Measurements from ENCODE around the gene TMEM86B. TPM values are rescaled to one million over a fixed set of nuclear protein-coding genes. Genes with fewer than 3 reads are reported as not detected.
"Not testable (repeated sequence)": the region's sequence is repeated elsewhere in the genome, so short reads cannot be mapped to it uniquely, and the experiment has no call there.

TMEM86B gene
- total and polyA plus RNA-seq, 12 donors, result 0.20 to 47.8 (median 4.3) TPM

GRCh38 chr19:55208880-55209692, 19.5 kb downstream of the TMEM86B start, which contains the start of gene PTPRH:
Gene PTPRH (minus strand): TSS chr19:55209501. CDS start chr19:55209433, 68 bp downstream.
- Histone ChIP-seq H3K27me3 (no peaks in the 10 kb centered on the region), H3K27ac (peak within 1 kb of the TSS; percentile 81 to 95 (median 91)), H3K36me3 (replicated peaks in 1 of 2) (no peaks in the 10 kb centered on the region), H3K9me3 (replicated peaks in 1 of 3) (peaks cover 0 to 3% (median 0%) of the 10 kb centered on the region in 3 donors), H3K4me3 (no peak within 1 kb of the TSS), H3K4me1 (replicated peaks in 1 of 2) (peaks cover 8 to 26% of the 10 kb centered on the region in 2 donors)
- DNase-seq, result no peak
- intact Hi-C loops (cut with DNase I), result no loop called here
- no peak for TF ChIP-seq CTCF (IDR thresholded peaks at IDR 0.05)
- TF ChIP-seq POLR2A (IDR thresholded peaks at IDR 0.05), result no peak
- WGBS, 4 donors, result 51 to 75% (median 70%) methylated on average over 9 to 17 of the region's 18 CpGs

- Histone ChIP-seq H3K4me1 (replicated peaks in 1 of 2) (peaks cover 8 to 26% of the 10 kb centered on the region in 2 donors), H3K36me3 (replicated peaks in 1 of 2) (peaks cover 0 to 7% of the 10 kb centered on the region in 2 donors), H3K27me3 (no peaks in the 10 kb centered on the region), H3K9me3 (replicated peaks in 1 of 3) (no peaks in the 10 kb centered on the region), H3K27ac (peak overlapping the region; percentile 81 to 94 (median 86)), H3K4me3 (peak overlapping the region in 2 of 4 donors; percentile 23 to 55)
- TF ChIP-seq POLR2A (IDR thresholded peaks at IDR 0.05) (peak; percentile 82 to 96), CTCF (IDR thresholded peaks at IDR 0.05) (no peak)
- peak; percentile 96 to 99 (median 98) for DNase-seq
- WGBS, 4 donors, result 13 to 27% (median 20%) methylated on average over 16 to 29 of the region's 29 CpGs
- intact Hi-C loops (cut with DNase I), result no loop called here
These were observed 21.7 kb downstream of the TMEM86B start for GRCh38 chr19:55206664-55207500.

- intact Hi-C loops (cut with DNase I); H3K27ac ChIP-seq; H3K9me3 ChIP-seq (replicated peaks in 1 of 3); H3K4me3 ChIP-seq; H3K4me1 ChIP-seq (replicated peaks in 1 of 2); H3K27me3 ChIP-seq: not testable (repeated sequence)
- WGBS, 4 donors, result 71 to 77% (median 76%) methylated on average over 10 of the region's 10 CpGs
- DNase-seq, result peak in 1 of 7 donors; percentile 28
- peak in 3 of 6 experiments; percentile 7 to 20 (median 15) for TF ChIP-seq CTCF (IDR thresholded peaks at IDR 0.05)
- H3K36me3 ChIP-seq (replicated peaks in 1 of 2), result peaks cover 0 to 30% of the 10 kb centered on the region in 2 donors
These were observed 26.4 kb downstream of the TMEM86B start for GRCh38 chr19:55202199-55202598.

GRCh38 chr19:55199620-55200204, 28.9 kb downstream of the TMEM86B start:
- Histone ChIP-seq H3K4me1 (replicated peaks in 1 of 2) (no peaks in the 10 kb centered on the region), H3K9me3 (replicated peaks in 1 of 3) (no peaks in the 10 kb centered on the region), H3K4me3 (no peak overlapping the region), H3K27me3 (no peaks in the 10 kb centered on the region), H3K27ac (no peak overlapping the region), H3K36me3 (replicated peaks in 1 of 2) (peaks cover 0 to 30% of the 10 kb centered on the region in 2 donors)
- no peak for TF ChIP-seq POLR2A (IDR thresholded peaks at IDR 0.05)
- TF ChIP-seq CTCF (IDR thresholded peaks at IDR 0.05), result no peak
- DNase-seq, result no peak
- intact Hi-C loops (cut with DNase I), result no loop called here
- WGBS, 4 donors, result 61 to 71% (median 66%) methylated on average over 3 to 5 of the region's 5 CpGs

Data from adrenal gland (tissue), 12 donors.